DOHH2 (cell line): ENCODE results near the gene RIMS1.

Experiments used
- H3F3A ChIP-seq: fragments of 200-600 bp; sonication (generic), shearing (Covaris generic); 2 replicates; pipeline ENCODE4 v1.6.0; 2016; ENCODE audit warnings: antibody characterized with exemption, mild to moderate bottlenecking; ENCODE audit not compliant: control insufficient read depth, insufficient read depth
- H3K27ac ChIP-seq: fragments of 200-600 bp; sonication (generic); 2 replicates; pipeline ENCODE4 v1.5.1; 2014; ENCODE audit warnings: low read depth, mild to moderate bottlenecking, low read length, moderate library complexity
- H3K27me3 ChIP-seq: fragments of 200-600 bp; sonication (generic); 2 replicates; pipeline ENCODE4 v1.6.1; 2014; ENCODE audit warnings: mild to moderate bottlenecking, low read length, mixed read lengths; ENCODE audit not compliant: control insufficient read depth
- H3K36me3 ChIP-seq: fragments of 200-600 bp; sonication (generic); 2 replicates; pipeline ENCODE4 v1.6.1; 2014; ENCODE audit warnings: mild to moderate bottlenecking, low read length, moderate library complexity, mixed read lengths; ENCODE audit not compliant: control insufficient read depth
- H3K4me1 ChIP-seq: fragments of 200-600 bp; sonication (generic); 2 replicates; pipeline ENCODE4 v1.6.1; 2014; ENCODE audit warnings: mild to moderate bottlenecking, low read length, mixed read lengths; ENCODE audit not compliant: control insufficient read depth
- H3K4me2 ChIP-seq: fragments of 200-600 bp; sonication (generic); 2 replicates; pipeline ENCODE4 v1.6.0; 2014; ENCODE audit warnings: mild to moderate bottlenecking, low read length, moderate library complexity
- H3K4me3 ChIP-seq: fragments of 200-600 bp; sonication (generic); 2 replicates; pipeline ENCODE4 v1.5.1; 2014; ENCODE audit warnings: mild to moderate bottlenecking, low read length, mixed read lengths
- H3K79me2 ChIP-seq: fragments of 200-600 bp; sonication (generic); 2 replicates; pipeline ENCODE4 v1.6.1; 2014; ENCODE audit warnings: mild to moderate bottlenecking, low read length, mixed read lengths; ENCODE audit not compliant: control insufficient read depth
- H3K9me2 ChIP-seq: fragments of 200-600 bp; sonication (generic); replicated peaks from 2 replicates; pipeline ENCODE4 v1.6.1; 2014; ENCODE audit warnings: mild to moderate bottlenecking, low read length, mixed read lengths; ENCODE audit not compliant: control insufficient read depth
- H3K9me3 ChIP-seq: fragments of 200-600 bp; sonication (generic); 2 replicates; pipeline ENCODE4 v1.6.1; 2014; ENCODE audit warnings: antibody characterized with exemption, low read length, mixed read lengths; ENCODE audit not compliant: control insufficient read depth, insufficient read depth
- H4K20me1 ChIP-seq: fragments of 200-600 bp; sonication (generic); 2 replicates; pipeline ENCODE4 v1.6.0; 2014; ENCODE audit warnings: low read depth, mild to moderate bottlenecking, antibody characterized with exemption, low read length, moderate library complexity; ENCODE audit not compliant: control insufficient read depth, insufficient read depth
- EZH2phosphoT487 ChIP-seq: fragments of 200-600 bp; sonication (generic); IDR thresholded peaks from 2 replicates; pipeline ENCODE4 v1.6.1; 2017; ENCODE audit warnings: borderline replicate concordance, mild to moderate bottlenecking, antibody characterized with exemption, low read length, moderate library complexity, mixed read lengths
- TF ChIP-seq, protein P1 (sequence below): fragments of 200-600 bp; sonication (generic); IDR thresholded peaks from one replicate; pipeline ENCODE4 v1.5.1; 2014; ENCODE audit warnings: antibody characterized with exemption, mild to moderate bottlenecking, low read depth, low read length; ENCODE audit not compliant: poor library complexity, severe bottlenecking

RIMS1 gene

DNA sequence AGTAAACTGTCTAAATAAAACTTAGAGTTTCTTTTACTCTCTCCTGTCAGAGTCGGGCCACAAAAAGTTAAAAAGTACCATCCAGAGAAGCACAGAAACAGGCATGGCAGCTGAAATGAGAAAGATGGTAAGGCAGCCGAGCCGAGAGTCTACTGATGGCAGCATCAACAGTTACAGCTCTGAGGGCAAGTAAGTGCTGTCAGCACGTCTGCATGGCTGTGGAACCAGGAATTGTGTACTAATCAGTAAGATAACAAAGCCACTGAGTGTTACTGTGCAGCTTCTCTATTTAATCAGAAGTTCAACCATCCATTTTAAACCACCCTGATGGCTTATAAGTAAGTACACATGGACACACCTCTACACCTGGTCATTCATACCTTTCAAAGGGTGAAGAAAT, 504.2 kb downstream of the RIMS1 start:
- H3F3A ChIP-seq = no peaks in the 10 kb centered on the region
- no peaks in the 10 kb centered on the region for H4K20me1 ChIP-seq
- no peaks in the 10 kb centered on the region for H3K9me2 ChIP-seq
- peaks cover 6% of the 10 kb centered on the region for H3K79me2 ChIP-seq
- H3K4me3 ChIP-seq = no peak overlapping the region
- H3K4me2 ChIP-seq = no peak overlapping the region
- no peaks in the 10 kb centered on the region for H3K27me3 ChIP-seq
- H3K9me3 ChIP-seq = no peaks in the 10 kb centered on the region
- no peak for TF ChIP-seq EZH2phosphoT487
- TF ChIP-seq, protein P1, sequence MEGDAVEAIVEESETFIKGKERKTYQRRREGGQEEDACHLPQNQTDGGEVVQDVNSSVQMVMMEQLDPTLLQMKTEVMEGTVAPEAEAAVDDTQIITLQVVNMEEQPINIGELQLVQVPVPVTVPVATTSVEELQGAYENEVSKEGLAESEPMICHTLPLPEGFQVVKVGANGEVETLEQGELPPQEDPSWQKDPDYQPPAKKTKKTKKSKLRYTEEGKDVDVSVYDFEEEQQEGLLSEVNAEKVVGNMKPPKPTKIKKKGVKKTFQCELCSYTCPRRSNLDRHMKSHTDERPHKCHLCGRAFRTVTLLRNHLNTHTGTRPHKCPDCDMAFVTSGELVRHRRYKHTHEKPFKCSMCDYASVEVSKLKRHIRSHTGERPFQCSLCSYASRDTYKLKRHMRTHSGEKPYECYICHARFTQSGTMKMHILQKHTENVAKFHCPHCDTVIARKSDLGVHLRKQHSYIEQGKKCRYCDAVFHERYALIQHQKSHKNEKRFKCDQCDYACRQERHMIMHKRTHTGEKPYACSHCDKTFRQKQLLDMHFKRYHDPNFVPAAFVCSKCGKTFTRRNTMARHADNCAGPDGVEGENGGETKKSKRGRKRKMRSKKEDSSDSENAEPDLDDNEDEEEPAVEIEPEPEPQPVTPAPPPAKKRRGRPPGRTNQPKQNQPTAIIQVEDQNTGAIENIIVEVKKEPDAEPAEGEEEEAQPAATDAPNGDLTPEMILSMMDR = no peak
- H3K36me3 ChIP-seq = no peaks in the 10 kb centered on the region
- no peaks in the 10 kb centered on the region for H3K4me1 ChIP-seq
- no peak overlapping the region for H3K27ac ChIP-seq

DNA sequence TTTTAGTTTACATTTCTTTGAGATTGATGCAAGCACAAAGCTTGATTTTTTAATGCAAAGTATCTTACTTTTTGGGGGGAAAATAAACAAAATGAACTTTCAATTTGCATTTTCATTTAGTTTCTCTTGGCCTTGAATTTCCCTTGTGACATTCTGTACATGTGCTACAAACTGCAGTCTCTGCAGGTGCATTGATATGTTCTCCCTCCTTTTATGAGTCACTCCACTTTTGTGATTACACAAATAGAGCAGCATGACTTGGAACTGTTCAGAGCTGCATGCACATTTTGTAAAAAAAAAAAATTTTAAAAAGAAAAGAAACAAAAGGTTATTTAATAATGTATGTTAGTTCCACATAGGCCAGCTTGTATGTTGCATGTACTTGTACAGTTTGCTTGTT, 515.5 kb downstream of the RIMS1 start:
- Histone ChIP-seq H3K4me1 (no peaks in the 10 kb centered on the region), H3K36me3 (no peaks in the 10 kb centered on the region), H3K4me3 (no peak overlapping the region), H3K9me2 (no peaks in the 10 kb centered on the region), H3F3A (no peaks in the 10 kb centered on the region), H3K27ac (no peak overlapping the region), H4K20me1 (no peaks in the 10 kb centered on the region), H3K9me3 (no peaks in the 10 kb centered on the region), H3K27me3 (no peaks in the 10 kb centered on the region), H3K4me2 (no peak overlapping the region), H3K79me2 (no peaks in the 10 kb centered on the region)
- TF ChIP-seq, protein P1 = no peak
- TF ChIP-seq EZH2phosphoT487 = no peak

DNA sequence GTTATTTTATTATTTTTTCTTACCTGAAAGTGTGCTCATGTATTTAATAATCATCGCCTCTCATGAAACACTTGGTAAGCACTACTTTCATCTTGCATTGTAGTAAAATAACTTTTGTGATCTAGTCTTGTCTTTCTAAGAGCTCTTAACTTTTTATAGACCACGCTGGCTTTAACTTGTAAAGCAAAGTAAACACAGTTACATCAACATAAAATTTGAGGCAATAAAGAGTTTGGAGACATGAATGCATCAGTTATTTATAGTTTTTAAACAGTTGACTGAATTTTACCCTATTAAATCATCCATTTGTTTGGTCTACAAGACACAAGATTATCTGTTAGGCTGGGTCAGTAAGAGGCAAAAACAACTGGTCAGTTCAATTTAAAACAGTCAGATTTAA, 517.1 kb downstream of the RIMS1 start:
- H3K27ac ChIP-seq = no peak overlapping the region
- H3K79me2 ChIP-seq = no peaks in the 10 kb centered on the region
- no peaks in the 10 kb centered on the region for H3K36me3 ChIP-seq
- H3K4me1 ChIP-seq = no peaks in the 10 kb centered on the region
- no peak for TF ChIP-seq EZH2phosphoT487
- TF ChIP-seq, protein P1 = no peak
- H3K4me3 ChIP-seq = no peak overlapping the region
- H3K9me2 ChIP-seq = no peaks in the 10 kb centered on the region
- H4K20me1 ChIP-seq = no peaks in the 10 kb centered on the region
- H3K9me3 ChIP-seq = no peaks in the 10 kb centered on the region
- no peaks in the 10 kb centered on the region for H3K27me3 ChIP-seq
- H3K4me2 ChIP-seq = no peak overlapping the region
- no peaks in the 10 kb centered on the region for H3F3A ChIP-seq

DNA sequence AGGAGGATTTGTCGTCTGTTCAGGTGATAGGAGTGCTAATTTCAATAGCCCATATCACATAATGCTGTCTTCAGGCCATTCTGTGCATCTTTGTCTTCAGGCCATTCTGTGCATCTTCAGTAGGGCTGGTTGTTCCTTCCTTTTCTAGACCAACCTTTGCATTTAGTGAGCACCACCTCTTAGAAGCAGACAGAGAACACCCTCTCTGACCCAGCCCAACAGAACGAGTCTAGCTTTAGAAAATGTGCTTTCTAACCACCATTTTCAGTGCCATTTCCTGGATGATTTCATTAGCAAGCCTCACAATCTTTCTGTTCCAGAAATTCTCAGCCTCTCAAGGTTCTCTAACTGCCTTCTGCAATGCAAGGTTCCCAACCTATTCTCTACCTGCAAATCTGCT, 520.2 kb downstream of the RIMS1 start:
- Histone ChIP-seq H3K79me2 (no peaks in the 10 kb centered on the region), H3K4me2 (no peak overlapping the region), H4K20me1 (no peaks in the 10 kb centered on the region), H3K9me2 (no peaks in the 10 kb centered on the region), H3K4me1 (peaks cover 11% of the 10 kb centered on the region), H3K4me3 (no peak overlapping the region), H3K27me3 (no peaks in the 10 kb centered on the region), H3K36me3 (no peaks in the 10 kb centered on the region), H3K9me3 (no peaks in the 10 kb centered on the region), H3F3A (no peaks in the 10 kb centered on the region), H3K27ac (no peak overlapping the region)
- TF ChIP-seq, protein P1 = no peak
- no peak for TF ChIP-seq EZH2phosphoT487
